ENCODE measurements around the gene RASGRP2.
A peak's percentile ranks its signal among the peaks of the same experiment; 100 is the strongest.

RASGRP2 gene

DNA sequence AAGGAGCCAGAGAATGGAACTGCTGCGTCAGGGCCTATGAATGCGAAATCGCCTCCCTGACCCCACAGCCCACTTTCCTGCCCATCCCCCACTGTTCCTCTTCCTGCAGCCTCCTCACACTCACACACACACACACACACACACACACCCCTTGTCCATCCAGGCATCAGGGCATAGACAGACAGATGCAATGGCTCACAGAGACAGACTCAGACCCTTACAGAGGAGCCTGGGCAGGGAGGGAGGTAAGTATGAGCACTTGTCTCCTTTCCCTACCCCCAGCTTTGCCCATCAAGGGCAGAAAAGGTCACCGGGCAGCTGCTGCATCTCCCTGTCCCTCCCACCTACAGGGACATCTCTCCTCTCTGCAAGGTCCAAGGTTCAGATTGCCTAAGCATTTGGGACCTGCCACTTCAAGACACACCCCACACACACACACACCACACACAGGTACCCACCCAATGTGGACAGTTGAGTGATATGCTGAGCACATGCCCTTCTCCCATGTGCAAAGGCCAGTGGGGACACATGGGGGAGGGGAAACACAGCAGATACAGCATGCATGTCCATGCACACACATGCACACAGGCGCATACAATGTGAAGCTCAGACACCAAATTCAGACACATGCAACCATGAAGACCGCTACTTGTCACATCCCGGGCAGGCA, 18.9 kb downstream of the RASGRP2 start:
- Histone ChIP-seq H3K9ac (no peak overlapping the region), H3K4me3 (ENCODE audit: low read depth, low read length) (no peak overlapping the region), H3K79me2 (no peaks in the 10 kb centered on the region), H3K4me2 (ENCODE audit: low read length) (no peak overlapping the region), H3K27me3 (ENCODE audit: control insufficient read depth, insufficient read depth, low read length) (no peaks in the 10 kb centered on the region), H3K9me3 (ENCODE audit: control insufficient read depth, low read length) (no peaks in the 10 kb centered on the region), H3K4me1 (no peaks in the 10 kb centered on the region), H3K27ac (no peak overlapping the region), H2AFZ (no peak overlapping the region), H3K36me3 (ENCODE audit: control insufficient read depth, insufficient read depth, low read length) (no peaks in the 10 kb centered on the region)
- TF ChIP-seq CTCF (IDR thresholded peaks at IDR 0.05) = no peak

- H3K9ac ChIP-seq = no peak overlapping the region
- no peak overlapping the region for H3K27ac ChIP-seq
These were observed 19.8 kb downstream of the RASGRP2 start for GRCh38 chr11:64723907-64724862.

GRCh38 chr11:64723117-64723906, 20.6 kb downstream of the RASGRP2 start, which contains the start of gene NRXN2:
Gene NRXN2, minus strand, starts transcription at chr11:64723197. Its CDS starts 9,498 bp downstream, at chr11:64713699.
- Histone ChIP-seq H3K79me2 (no peaks in the 10 kb centered on the region), H3K4me1 (no peaks in the 10 kb centered on the region), H3K36me3 (ENCODE audit: control insufficient read depth, insufficient read depth, low read length) (no peaks in the 10 kb centered on the region), H3K27ac (no peak within 1 kb of the TSS), H3K4me2 (ENCODE audit: low read length) (peak within 1 kb of the TSS; percentile 88), H2AFZ (peak within 1 kb of the TSS; percentile 93), H3K27me3 (ENCODE audit: control insufficient read depth, insufficient read depth, low read length) (no peaks in the 10 kb centered on the region), H3K4me3 (ENCODE audit: low read depth, low read length) (peak within 1 kb of the TSS; percentile 73), H3K9ac (no peak within 1 kb of the TSS), H3K9me3 (ENCODE audit: control insufficient read depth, low read length) (no peaks in the 10 kb centered on the region)
- TF ChIP-seq CTCF (IDR thresholded peaks at IDR 0.05) = peak; percentile 81

More at GRCh38 chr11:64723907-64724862, 19.8 kb downstream of the RASGRP2 start:
- Histone ChIP-seq H2AFZ (no peak overlapping the region), H3K4me1 (no peaks in the 10 kb centered on the region), H3K27me3 (ENCODE audit: control insufficient read depth, insufficient read depth, low read length) (no peaks in the 10 kb centered on the region), H3K79me2 (no peaks in the 10 kb centered on the region), H3K36me3 (ENCODE audit: control insufficient read depth, insufficient read depth, low read length) (no peaks in the 10 kb centered on the region), H3K4me2 (ENCODE audit: low read length) (no peak overlapping the region), H3K4me3 (ENCODE audit: low read depth, low read length) (no peak overlapping the region), H3K9me3 (ENCODE audit: control insufficient read depth, low read length) (no peaks in the 10 kb centered on the region)
- no peak for TF ChIP-seq CTCF (IDR thresholded peaks at IDR 0.05)

- H3K36me3 ChIP-seq (ENCODE audit: control insufficient read depth, insufficient read depth, low read length) = no peaks in the 10 kb centered on the region
- no peaks in the 10 kb centered on the region for H3K9me3 ChIP-seq (ENCODE audit: control insufficient read depth, low read length)
- H3K4me3 ChIP-seq (ENCODE audit: low read depth, low read length) = no peak overlapping the region
- H3K79me2 ChIP-seq = no peaks in the 10 kb centered on the region
- H3K27me3 ChIP-seq (ENCODE audit: control insufficient read depth, insufficient read depth, low read length) = no peaks in the 10 kb centered on the region
- no peak overlapping the region for H2AFZ ChIP-seq
- H3K4me2 ChIP-seq (ENCODE audit: low read length) = no peak overlapping the region
- H3K4me1 ChIP-seq = no peaks in the 10 kb centered on the region
- no peak for TF ChIP-seq CTCF (IDR thresholded peaks at IDR 0.05)
- H3K9ac ChIP-seq = no peak overlapping the region
- no peak overlapping the region for H3K27ac ChIP-seq
These were observed 21.5 kb downstream of the RASGRP2 start for GRCh38 chr11:64722141-64723065.
